Keratinocyte (primary cell): ENCODE measurements around the gene NLK. TPM values are rescaled to one million over a fixed set of nuclear protein-coding genes. Genes with fewer than 3 reads are reported as not detected.

ENCODE experiments used
- DNase-seq: peaks from one replicate; pipeline ENCODE4 v3.0.0-alpha.2; 2011; ENCODE audit warnings: low read depth, missing footprints, low spot score
- FAIRE-seq: peaks from 2 replicates; lab custom pipeline; 2011; peaks lifted over from hg19 to GRCh38; lab: Jason Lieb, UNC
- H2AFZ ChIP-seq: 2 replicates; pipeline ENCODE4 v1.6.0; 2012; ENCODE audit warnings: low read length, control low read depth, inconsistent platforms; ENCODE audit not compliant: control insufficient read depth
- H3K27ac ChIP-seq: 2 replicates; pipeline ENCODE4 v1.5.1; 2011; ENCODE audit warnings: low read length; ENCODE audit not compliant: control insufficient read depth, insufficient read depth
- H3K27me3 ChIP-seq: 3 replicates; pipeline ENCODE4 v1.6.0; 2011; ENCODE audit warnings: low read length; ENCODE audit not compliant: control insufficient read depth, insufficient read depth; ENCODE audit errors: extremely low read depth
- H3K36me3 ChIP-seq, 2 experiments: 2 replicates in 1 of 2; 3 replicates in 1 of 2; pipeline ENCODE4 v1.5.1; 2011; ENCODE audit warnings: low read length in 2 of 2, mild to moderate bottlenecking in 1 of 2; ENCODE audit not compliant: control insufficient read depth in 2 of 2, insufficient read depth in 2 of 2; ENCODE audit errors: extremely low read depth in 1 of 2
- H3K4me1 ChIP-seq: 3 replicates; pipeline ENCODE4 v1.5.1; 2011; ENCODE audit warnings: low read length; ENCODE audit not compliant: control insufficient read depth, insufficient read depth; ENCODE audit errors: extremely low read depth
- H3K4me2 ChIP-seq: 3 replicates; pipeline ENCODE4 v1.6.0; 2011; ENCODE audit warnings: low read depth, low read length; ENCODE audit not compliant: control insufficient read depth, insufficient read depth; ENCODE audit errors: extremely low read depth
- H3K4me3 ChIP-seq, 3 experiments: fragments of 200-600 bp in 1 of 3; sonication (generic) in 1 of 3; 2 replicates in 2 of 3; 3 replicates in 1 of 3; pipeline ENCODE4 v1.5.1; 2011 to 2016; ENCODE audit warnings: low read length in 3 of 3, mild to moderate bottlenecking in 3 of 3, control low read depth in 2 of 3, inconsistent platforms in 1 of 3, low read depth in 1 of 3, mixed read lengths in 1 of 3, mixed run types in 1 of 3, moderate library complexity in 1 of 3; ENCODE audit not compliant: control insufficient read depth in 2 of 3, insufficient read depth in 2 of 3; ENCODE audit errors: extremely low read depth in 1 of 3
- H3K79me2 ChIP-seq: 2 replicates; pipeline ENCODE4 v1.6.0; 2012; ENCODE audit warnings: low read length; ENCODE audit not compliant: control insufficient read depth, insufficient read depth
- H3K9ac ChIP-seq: 3 replicates; pipeline ENCODE4 v1.6.0; 2011; ENCODE audit warnings: low read length; ENCODE audit not compliant: control insufficient read depth, insufficient read depth; ENCODE audit errors: extremely low read depth
- H3K9me1 ChIP-seq: 3 replicates; pipeline ENCODE4 v1.6.0; 2011; ENCODE audit warnings: low read length; ENCODE audit not compliant: control insufficient read depth, insufficient read depth; ENCODE audit errors: extremely low read depth
- H3K9me3 ChIP-seq: 2 replicates; pipeline ENCODE4 v1.5.1; 2012; ENCODE audit warnings: low read depth, low read length; ENCODE audit not compliant: control insufficient read depth
- H4K20me1 ChIP-seq: 3 replicates; pipeline ENCODE4 v1.6.0; 2011; ENCODE audit warnings: low read length; ENCODE audit not compliant: control insufficient read depth, insufficient read depth; ENCODE audit errors: extremely low read depth
- CTCF ChIP-seq, 3 experiments: IDR thresholded peaks in 1 of 3; conservative IDR thresholded peaks in 1 of 3; optimal IDR thresholded peaks in 1 of 3; 2 replicates in 2 of 3; 3 replicates in 1 of 3; pipeline versions ENCODE3 to v1.5.1; 2011; ENCODE audit warnings: low read length in 3 of 3, mild to moderate bottlenecking in 3 of 3, moderate library complexity in 2 of 3, control low read depth in 1 of 3, inconsistent platforms in 1 of 3; ENCODE audit not compliant: insufficient read depth in 2 of 3; ENCODE audit errors: extremely low read depth in 1 of 3
- EZH2 ChIP-seq: IDR thresholded peaks from one replicate; pipeline ENCODE4 v1.6.1; 2012; ENCODE audit warnings: inconsistent platforms, mild to moderate bottlenecking, low read length, moderate library complexity
- dilution Hi-C: fragments of 300-500 bp; cut with MboI; formaldehyde crosslinking; loops from one replicate; pipeline ENCODE4 v1.7.0; 2020; ENCODE audit warnings: low sequenced_read_pairs; ENCODE audit not compliant: extremely low pct_ligation_motif_present
- polyA plus RNA-seq, 5 experiments: library from polyadenylated mRNA; depleted of rRNA in 3 of 5; stranded (reverse) in 3 of 5; stranded (forward) in 1 of 5; unstranded in 1 of 5; fragments of >200 nt; gene quantifications; 1 replicate in 1 of 5; 2 replicates in 3 of 5; 3 replicates in 1 of 5; pipeline versions ENCODE4 v1.2.1 to v1.2.3, GENCODE V29; 2011 to 2012; ENCODE audit warnings: missing spikeins in 2 of 5, low read depth in 1 of 5, low replicate concordance in 1 of 5

Gene NLK
- polyA plus RNA-seq, 1 donor (not counting 4 experiments of a cell fraction or from before 2014, with no cell fraction given), result 20.9 TPM

DNA sequence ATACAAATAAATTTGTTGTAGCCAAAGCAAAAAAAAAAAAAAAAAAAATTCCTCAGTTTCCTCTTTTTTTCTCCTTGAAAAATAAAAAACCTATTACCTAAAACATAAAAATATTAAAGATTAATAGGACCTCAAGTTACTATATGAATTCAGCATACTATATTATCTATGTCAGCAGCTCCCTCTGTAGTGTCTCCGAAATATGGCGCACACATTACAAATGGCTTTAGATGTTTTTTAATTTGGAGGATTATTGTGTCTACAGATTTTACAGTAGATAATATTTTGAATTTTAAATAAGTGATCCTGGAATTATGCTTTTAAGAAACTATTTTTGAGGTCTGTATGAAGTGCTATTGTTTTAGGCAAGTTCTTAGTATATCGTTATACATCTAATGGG, 94.4 kb downstream of the NLK start:
- H3K79me2 ChIP-seq, result no peaks in the 10 kb centered on the region
- H2AFZ ChIP-seq, result no peak overlapping the region
- no peak overlapping the region for H3K27ac ChIP-seq
- dilution Hi-C loops, result no loop called here
- no peaks in the 10 kb centered on the region for H3K9me1 ChIP-seq
- no peak for FAIRE-seq
- H3K9ac ChIP-seq, result no peak overlapping the region
- H4K20me1 ChIP-seq, result no peaks in the 10 kb centered on the region
- H3K36me3 ChIP-seq, result peaks cover 6 to 14% of the 10 kb centered on the region in 2 experiments
- no peak overlapping the region for H3K4me2 ChIP-seq
- H3K9me3 ChIP-seq, result no peaks in the 10 kb centered on the region
- no peaks in the 10 kb centered on the region for H3K27me3 ChIP-seq
- H3K4me1 ChIP-seq, result peaks cover 15% of the 10 kb centered on the region
- no peak for TF ChIP-seq CTCF (optimal IDR thresholded peaks at IDR 0.05 in 1 of 3, IDR thresholded peaks at IDR 0.05 in 1 of 3, conservative IDR thresholded peaks at IDR 0.05 in 1 of 3; ENCODE audit: extremely low read depth in 1 of 3, insufficient read depth in 2 of 3, low read length in 3 of 3)
- no peak for TF ChIP-seq EZH2
- DNase-seq, result no peak
- no peak overlapping the region for H3K4me3 ChIP-seq

DNA sequence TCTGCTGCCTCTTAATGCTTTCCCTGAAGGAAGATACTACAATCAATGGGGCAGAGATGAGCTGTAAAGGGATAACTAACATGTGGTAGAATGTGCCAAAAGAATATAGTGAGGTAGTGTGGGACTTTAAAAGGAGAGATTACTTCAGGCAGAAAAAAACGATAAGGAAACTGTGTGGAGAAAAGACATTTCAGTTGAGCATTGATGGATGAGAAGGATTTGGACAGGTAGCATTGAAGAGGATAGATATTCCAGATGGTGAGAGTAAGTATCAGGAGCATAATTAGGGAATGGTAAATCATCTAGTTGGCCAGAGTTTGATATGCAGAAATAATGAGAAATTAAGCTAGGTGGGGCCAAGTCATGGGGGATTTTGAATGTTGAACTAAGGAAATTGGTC, 97.3 kb downstream of the NLK start:
- no peak overlapping the region for H3K27ac ChIP-seq
- no peaks in the 10 kb centered on the region for H3K9me1 ChIP-seq
- no peak overlapping the region for H3K4me3 ChIP-seq
- no peaks in the 10 kb centered on the region for H3K9me3 ChIP-seq
- H3K36me3 ChIP-seq, result peaks cover 1 to 7% of the 10 kb centered on the region in 2 experiments
- H3K9ac ChIP-seq, result no peak overlapping the region
- H3K79me2 ChIP-seq, result no peaks in the 10 kb centered on the region
- no peak overlapping the region for H2AFZ ChIP-seq
- DNase-seq (no peak), FAIRE-seq (no peak)
- dilution Hi-C loops, result no loop called here
- no peaks in the 10 kb centered on the region for H3K27me3 ChIP-seq
- H3K4me1 ChIP-seq, result no peaks in the 10 kb centered on the region
- no peaks in the 10 kb centered on the region for H4K20me1 ChIP-seq
- H3K4me2 ChIP-seq, result no peak overlapping the region
- TF ChIP-seq CTCF (optimal IDR thresholded peaks at IDR 0.05 in 1 of 3, IDR thresholded peaks at IDR 0.05 in 1 of 3, conservative IDR thresholded peaks at IDR 0.05 in 1 of 3; ENCODE audit: extremely low read depth in 1 of 3, insufficient read depth in 2 of 3, low read length in 3 of 3) (no peak), EZH2 (no peak)
